Small intestine (tissue), 7 donors: Measurements from ENCODE around the gene ZFYVE19. TPM values are rescaled to one million over a fixed set of nuclear protein-coding genes. Genes with fewer than 3 reads are reported as not detected.

Experiments used
- DNase-seq, 2 donors: peaks; one replicate each; pipeline versions ENCODE4 v3.0.0 to v3.0.0-alpha.2; 2013
- FAIRE-seq: peaks from 2 replicates; lab custom pipeline; 2012; peaks lifted over from hg19 to GRCh38; lab: Jason Lieb, UNC
- H3K27ac ChIP-seq, 3 donors: one replicate each; pipeline ENCODE4 v1.5.1; 2013; ENCODE audit warnings: low read length in 2 of 3, mild to moderate bottlenecking in 2 of 3, control low read depth in 1 of 3, inconsistent platforms in 1 of 3, low read depth in 1 of 3, moderate library complexity in 1 of 3
- H3K27me3 ChIP-seq, 3 donors: one replicate each; pipeline ENCODE4 v1.6.1; 2013; ENCODE audit warnings: low read length in 3 of 3, inconsistent platforms in 1 of 3; ENCODE audit not compliant: control insufficient read depth in 3 of 3, insufficient read depth in 3 of 3
- H3K36me3 ChIP-seq, 3 donors: one replicate each; pipeline ENCODE4 v1.6.1; 2013; ENCODE audit warnings: low read length in 3 of 3, inconsistent platforms in 1 of 3, low read depth in 1 of 3, mild to moderate bottlenecking in 1 of 3, moderate library complexity in 1 of 3; ENCODE audit not compliant: control insufficient read depth in 3 of 3, insufficient read depth in 2 of 3
- H3K4me1 ChIP-seq, 3 donors: one replicate each; pipeline ENCODE4 v1.6.1; 2013; ENCODE audit warnings: low read length in 2 of 3, inconsistent platforms in 1 of 3, low read depth in 1 of 3, mild to moderate bottlenecking in 1 of 3, moderate library complexity in 1 of 3; ENCODE audit not compliant: control insufficient read depth in 3 of 3, insufficient read depth in 2 of 3
- H3K4me3 ChIP-seq, 3 donors: one replicate each; pipeline ENCODE4 v1.5.1; 2013; ENCODE audit warnings: low read length in 3 of 3, control low read depth in 1 of 3, inconsistent platforms in 1 of 3, low read depth in 1 of 3, mild to moderate bottlenecking in 1 of 3, moderate library complexity in 1 of 3
- H3K9me3 ChIP-seq, 2 donors: one replicate each; pipeline ENCODE4 v1.6.1; 2013; ENCODE audit warnings: low read depth in 1 of 2, low read length in 1 of 2; ENCODE audit not compliant: control insufficient read depth in 2 of 2, insufficient read depth in 1 of 2
- WGBS, 3 donors: extraction: QIAGEN DNeasy Blood & Tissue Kit; methylation state at CpG; one replicate each; pipeline ENCODE4 v1.1.7; 2013; 5-methylcytosine and 5-hydroxymethylcytosine counted together
- polyA plus RNA-seq, 4 donors: library from polyadenylated mRNA; stranded (reverse) in 3 of 4; unstranded in 1 of 4; fragments of 200-250 nt in 3 of 4; fragments of 120-200 nt in 1 of 4; gene quantifications; one replicate each; pipeline versions ENCODE4 v1.2.1 to v1.2.3, GENCODE V29; 2013
- donor health status: healthy with polysubstance abuse.
- donor health status: control.
- donor health status: control.
- donor health status: Bipolar disorder and iron deficiency.
- donor health status: healthy.

The ZFYVE19 gene
- polyA plus RNA-seq, 4 donors = 28.1 to 94.6 (median 44.1) TPM

DNA sequence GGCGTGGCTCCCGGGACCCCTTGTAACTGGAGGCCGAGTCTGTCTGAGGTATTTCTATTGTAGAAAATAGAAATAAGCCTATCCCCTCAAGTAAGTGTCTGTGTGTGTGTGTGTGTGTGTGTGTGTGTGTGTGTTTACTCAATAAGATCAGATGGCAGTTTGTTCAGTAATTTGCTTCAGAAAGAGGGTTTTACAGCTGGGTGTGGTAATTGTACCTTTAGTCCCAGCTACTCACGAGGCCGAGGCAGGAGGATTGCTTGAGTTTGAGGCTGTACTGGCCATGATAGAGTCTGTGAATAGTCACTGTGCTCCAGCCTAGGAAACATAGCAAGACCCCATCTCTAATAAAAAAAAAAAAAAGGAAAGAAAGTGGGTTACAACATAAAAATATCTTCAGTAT is 45.6 kb downstream of the ZFYVE19 start:
- DNase-seq (peak; percentile 78 to 82), FAIRE-seq (no peak)
- Histone ChIP-seq H3K27ac (peak overlapping the region in 2 of 3 donors; percentile 22 to 71), H3K4me1 (peaks cover 0 to 58% (median 6%) of the 10 kb centered on the region in 3 donors), H3K36me3 (peaks cover 7 to 87% (median 14%) of the 10 kb centered on the region in 3 donors), H3K9me3 (no peaks in the 10 kb centered on the region), H3K27me3 (no peaks in the 10 kb centered on the region), H3K4me3 (no peak overlapping the region)
- WGBS, 3 donors = 28 to 61% (median 48%) methylated on average over 5 of the region's 5 CpGs

DNA sequence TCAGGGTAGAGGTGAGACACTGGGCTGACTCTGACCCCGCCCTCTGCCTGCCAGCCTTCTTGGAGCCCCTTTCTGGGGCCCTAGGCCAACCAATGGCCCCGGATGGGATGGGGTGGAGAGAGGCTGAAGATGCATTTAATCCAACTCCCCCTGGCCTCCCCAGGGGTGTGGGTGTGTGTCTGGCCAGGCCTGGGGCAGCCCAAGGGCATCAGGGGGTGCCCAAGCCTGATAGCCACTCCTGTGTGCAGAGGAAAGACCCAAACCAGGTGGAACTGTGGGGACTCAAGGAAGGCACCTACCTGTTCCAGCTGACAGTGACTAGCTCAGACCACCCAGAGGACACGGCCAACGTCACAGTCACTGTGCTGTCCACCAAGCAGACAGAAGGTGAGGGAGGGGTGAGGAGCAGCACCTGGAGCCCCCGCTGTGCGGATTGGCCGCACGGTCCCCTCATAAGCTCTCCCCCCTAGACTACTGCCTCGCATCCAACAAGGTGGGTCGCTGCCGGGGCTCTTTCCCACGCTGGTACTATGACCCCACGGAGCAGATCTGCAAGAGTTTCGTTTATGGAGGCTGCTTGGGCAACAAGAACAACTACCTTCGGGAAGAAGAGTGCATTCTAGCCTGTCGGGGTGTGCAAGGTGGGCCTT is 46.5 kb downstream of the ZFYVE19 start:
- Histone ChIP-seq H3K36me3 (peaks cover 7 to 91% (median 17%) of the 10 kb centered on the region in 3 donors), H3K27ac (peak overlapping the region in 2 of 3 donors; percentile 12 to 29), H3K4me3 (no peak overlapping the region), H3K27me3 (no peaks in the 10 kb centered on the region), H3K4me1 (peaks cover 0 to 54% (median 6%) of the 10 kb centered on the region in 3 donors), H3K9me3 (no peaks in the 10 kb centered on the region)
- FAIRE-seq (no peak), DNase-seq (no peak)
- 86 to 91% (median 90%) methylated on average over 16 of the region's 16 CpGs for WGBS, 3 donors

DNA sequence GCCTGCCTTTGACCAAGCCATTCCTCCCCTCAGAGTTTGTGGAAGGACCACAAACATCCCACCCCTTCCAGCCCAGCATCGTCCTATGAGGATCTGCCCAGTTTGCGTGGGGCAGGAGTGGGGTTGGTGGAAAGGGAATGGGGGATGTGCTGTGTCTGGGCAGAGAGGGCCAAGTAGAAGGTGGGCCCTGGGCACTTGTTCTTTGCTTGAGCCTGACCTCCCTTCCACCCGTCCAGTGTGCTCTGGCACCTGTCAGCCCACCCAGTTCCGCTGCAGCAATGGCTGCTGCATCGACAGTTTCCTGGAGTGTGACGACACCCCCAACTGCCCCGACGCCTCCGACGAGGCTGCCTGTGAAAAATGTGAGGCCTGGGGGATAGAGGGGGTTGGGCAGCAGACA is 47.3 kb downstream of the ZFYVE19 start:
- H3K27ac ChIP-seq = no peak overlapping the region
- H3K27me3 ChIP-seq = no peaks in the 10 kb centered on the region
- DNase-seq (no peak), FAIRE-seq (no peak)
- H3K9me3 ChIP-seq = no peaks in the 10 kb centered on the region
- WGBS, 3 donors = 74 to 84% (median 75%) methylated on average over 10 of the region's 10 CpGs
- no peak overlapping the region for H3K4me3 ChIP-seq
- H3K4me1 ChIP-seq = peaks cover 0 to 55% (median 6%) of the 10 kb centered on the region in 3 donors
- H3K36me3 ChIP-seq = peaks cover 7 to 96% (median 17%) of the 10 kb centered on the region in 3 donors

DNA sequence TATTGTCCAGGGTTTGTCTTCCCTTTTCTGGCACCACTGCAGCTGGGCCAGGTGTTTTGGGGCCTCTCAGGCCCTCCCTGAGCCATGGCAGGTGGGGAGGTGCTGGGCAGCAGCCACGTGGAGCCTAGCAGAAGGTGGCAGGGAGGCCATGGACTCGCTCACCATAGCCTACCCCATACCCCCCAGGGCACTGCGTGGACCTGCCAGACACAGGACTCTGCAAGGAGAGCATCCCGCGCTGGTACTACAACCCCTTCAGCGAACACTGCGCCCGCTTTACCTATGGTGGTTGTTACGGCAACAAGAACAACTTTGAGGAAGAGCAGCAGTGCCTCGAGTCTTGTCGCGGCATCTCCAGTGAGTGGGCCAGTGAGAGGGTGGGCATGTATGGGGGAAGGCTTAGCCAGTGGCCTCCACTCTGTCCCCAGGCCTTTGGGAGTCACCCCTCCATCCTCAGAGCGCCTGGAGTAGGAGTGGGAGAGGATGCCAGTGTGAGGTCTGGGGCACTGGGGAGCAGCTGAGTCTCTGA is 48.9 kb downstream of the ZFYVE19 start:
- H3K4me3 ChIP-seq = no peak overlapping the region
- no peak for FAIRE-seq
- H3K4me1 ChIP-seq = peaks cover 0 to 50% (median 6%) of the 10 kb centered on the region in 3 donors
- no peak overlapping the region for H3K27ac ChIP-seq
- H3K9me3 ChIP-seq = no peaks in the 10 kb centered on the region
- peaks cover 3 to 83% (median 17%) of the 10 kb centered on the region in 3 donors for H3K36me3 ChIP-seq
- DNase-seq = no peak
- WGBS, 3 donors = 79 to 84% (median 82%) methylated on average over 13 of the region's 13 CpGs
- no peaks in the 10 kb centered on the region for H3K27me3 ChIP-seq

DNA sequence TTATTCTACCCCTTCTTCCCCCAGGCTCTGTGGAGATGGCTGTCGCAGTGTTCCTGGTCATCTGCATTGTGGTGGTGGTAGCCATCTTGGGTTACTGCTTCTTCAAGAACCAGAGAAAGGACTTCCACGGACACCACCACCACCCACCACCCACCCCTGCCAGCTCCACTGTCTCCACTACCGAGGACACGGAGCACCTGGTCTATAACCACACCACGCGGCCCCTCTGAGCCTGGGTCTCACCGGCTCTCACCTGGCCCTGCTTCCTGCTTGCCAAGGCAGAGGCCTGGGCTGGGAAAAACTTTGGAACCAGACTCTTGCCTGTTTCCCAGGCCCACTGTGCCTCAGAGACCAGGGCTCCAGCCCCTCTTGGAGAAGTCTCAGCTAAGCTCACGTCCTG is 49.9 kb downstream of the ZFYVE19 start:
- 48 to 63% (median 51%) methylated on average over 8 of the region's 8 CpGs for WGBS, 3 donors
- H3K27me3 ChIP-seq = no peaks in the 10 kb centered on the region
- peaks cover 0 to 50% (median 4%) of the 10 kb centered on the region in 3 donors for H3K4me1 ChIP-seq
- no peak overlapping the region for H3K4me3 ChIP-seq
- DNase-seq (no peak), FAIRE-seq (no peak)
- no peaks in the 10 kb centered on the region for H3K9me3 ChIP-seq
- peaks cover 3 to 73% (median 17%) of the 10 kb centered on the region in 3 donors for H3K36me3 ChIP-seq
- H3K27ac ChIP-seq = peak overlapping the region; percentile 1 to 77 (median 39)

DNA sequence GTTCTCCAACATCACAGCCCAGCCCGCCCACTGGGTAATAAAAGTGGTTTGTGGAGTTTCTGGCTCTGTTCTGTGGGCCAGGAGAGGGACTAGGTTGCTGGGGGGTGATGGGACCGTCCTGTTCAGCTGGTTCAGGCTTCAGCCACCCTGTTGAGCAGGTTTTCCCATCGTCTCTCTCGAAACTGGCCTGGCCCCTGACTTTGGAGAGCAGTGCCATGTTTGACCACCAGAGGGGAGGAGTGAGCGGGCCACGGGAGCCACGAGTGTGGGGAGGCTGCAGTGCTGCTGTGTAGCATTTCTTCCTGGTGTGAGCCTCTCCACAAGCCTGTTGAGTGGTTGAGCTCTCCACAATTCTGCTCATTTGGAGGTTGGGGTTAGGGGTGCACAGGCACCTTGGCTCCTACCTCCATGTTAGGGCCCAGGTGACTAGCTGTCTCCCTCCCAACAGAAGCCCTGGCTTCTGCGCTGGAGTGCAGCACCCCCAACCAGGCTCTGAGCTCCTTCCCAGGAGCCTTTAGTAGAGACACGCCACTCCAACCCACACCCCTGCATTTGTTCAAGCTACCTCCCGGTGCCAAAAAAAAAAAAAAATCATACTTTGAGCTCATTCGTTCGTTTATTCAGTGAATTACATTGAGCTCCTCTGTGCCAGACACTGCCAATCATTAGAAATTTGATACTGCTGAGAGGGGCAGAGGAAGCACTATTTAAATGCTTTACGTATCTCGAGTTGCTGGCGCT is 50.9 kb downstream of the ZFYVE19 start:
- no peaks in the 10 kb centered on the region for H3K9me3 ChIP-seq
- H3K27ac ChIP-seq = peak overlapping the region in 2 of 3 donors; percentile 39 to 77
- no peak for FAIRE-seq
- no peak overlapping the region for H3K4me3 ChIP-seq
- 24 to 30% (median 28%) methylated on average over 15 of the region's 15 CpGs for WGBS, 3 donors
- no peaks in the 10 kb centered on the region for H3K27me3 ChIP-seq
- peaks cover 0 to 45% (median 0%) of the 10 kb centered on the region in 3 donors for H3K4me1 ChIP-seq
- H3K36me3 ChIP-seq = peaks cover 3 to 63% (median 17%) of the 10 kb centered on the region in 3 donors
- DNase-seq = peak; percentile 86 to 93

DNA sequence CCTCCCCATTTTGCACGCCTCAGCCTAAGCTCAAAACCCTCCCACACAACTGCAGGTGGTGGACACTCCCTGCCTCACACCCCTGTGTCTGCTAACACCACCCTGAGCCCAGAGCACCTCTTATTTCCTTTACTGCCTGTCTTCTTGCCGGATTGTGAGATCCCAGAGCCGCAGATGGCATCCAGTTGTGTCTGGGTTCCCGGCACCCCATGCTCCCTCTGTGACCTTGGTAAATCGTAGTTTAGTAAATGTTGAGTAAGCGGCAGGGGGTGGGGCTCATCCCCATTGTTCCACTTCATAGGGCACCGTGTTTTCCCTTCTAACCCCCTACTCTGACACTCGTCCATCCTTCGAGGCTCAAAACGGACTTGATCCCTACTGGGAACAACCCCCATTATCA is 51.8 kb downstream of the ZFYVE19 start:
- H3K9me3 ChIP-seq = no peaks in the 10 kb centered on the region
- H3K4me1 ChIP-seq = peaks cover 0 to 43% (median 0%) of the 10 kb centered on the region in 3 donors
- WGBS, 3 donors = 60 to 68% (median 61%) methylated on average over 10 of the region's 10 CpGs
- no peaks in the 10 kb centered on the region for H3K27me3 ChIP-seq
- no peak for DNase-seq
- FAIRE-seq = no peak
- H3K36me3 ChIP-seq = peaks cover 3 to 54% (median 15%) of the 10 kb centered on the region in 3 donors
- H3K27ac ChIP-seq = peak overlapping the region in 1 of 3 donors; percentile 82
- no peak overlapping the region for H3K4me3 ChIP-seq

DNA sequence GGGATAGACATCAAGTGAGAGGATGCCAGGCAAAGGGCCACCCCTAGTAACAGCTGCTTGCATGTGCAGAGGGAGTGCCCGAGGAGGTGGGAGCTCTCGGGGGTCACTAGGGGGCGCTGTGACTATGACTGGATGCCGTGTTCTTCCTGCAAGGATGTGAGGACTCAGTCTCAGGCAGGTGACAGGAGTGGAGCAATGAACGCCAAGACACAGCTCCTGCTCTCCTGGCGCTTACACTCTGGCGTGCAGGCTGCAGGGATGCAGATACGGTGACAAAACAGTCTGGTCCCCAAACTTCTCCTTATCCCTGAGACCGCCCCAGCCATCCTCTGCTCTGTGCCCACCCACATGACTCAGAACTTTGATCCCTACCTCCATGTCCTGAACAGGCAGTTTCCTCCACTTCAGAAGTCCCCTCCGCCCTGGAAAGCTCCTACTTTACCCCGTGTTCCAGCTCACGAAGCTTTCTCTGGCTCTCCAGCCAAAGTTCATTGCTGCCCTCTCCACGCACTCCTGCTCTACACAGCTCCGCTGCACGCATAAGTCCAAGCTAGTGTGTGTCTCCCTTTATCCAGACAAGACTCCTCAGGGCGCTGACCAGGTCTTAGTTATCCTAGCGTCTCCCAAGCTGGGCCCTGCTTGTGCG is 52.4 kb downstream of the ZFYVE19 start:
- Histone ChIP-seq H3K4me1 (peaks cover 0 to 48% (median 0%) of the 10 kb centered on the region in 3 donors), H3K27ac (peak overlapping the region in 2 of 3 donors; percentile 64 to 82), H3K27me3 (no peaks in the 10 kb centered on the region), H3K9me3 (no peaks in the 10 kb centered on the region), H3K36me3 (peaks cover 3 to 47% (median 9%) of the 10 kb centered on the region in 3 donors), H3K4me3 (no peak overlapping the region)
- FAIRE-seq (no peak), DNase-seq (peak; percentile 85 to 94)
- 29 to 39% (median 36%) methylated on average over 18 of the region's 18 CpGs for WGBS, 3 donors
